Smooth muscle cell (in vitro differentiated cells): Measurements from ENCODE around the gene ERRFI1. TPM values are rescaled to one million over a fixed set of nuclear protein-coding genes. Genes with fewer than 3 reads are reported as not detected.

ENCODE experiments used
- DNase-seq: peaks from one replicate; lab custom pipeline; 2025; ENCODE audit not compliant: unreplicated experiment; lab: John Stamatoyannopoulos, UW
- H2AFZ ChIP-seq: fragments of 200-600 bp; sonication (generic); 2 replicates; pipeline ENCODE4 v1.6.0; 2016; ENCODE audit warnings: antibody characterized with exemption, low read depth, mild to moderate bottlenecking
- H3F3A ChIP-seq: fragments of 200-600 bp; sonication (generic); 2 replicates; pipeline ENCODE4 v1.6.0; 2017; ENCODE audit warnings: antibody characterized with exemption, low read depth
- H3K27ac ChIP-seq: fragments of 200-600 bp; sonication (generic); 2 replicates; pipeline ENCODE4 v1.5.1; 2016; ENCODE audit warnings: low read depth, mild to moderate bottlenecking
- H3K27me3 ChIP-seq: fragments of 200-600 bp; sonication (generic); 2 replicates; pipeline ENCODE4 v1.6.1; 2016; ENCODE audit warnings: low read depth, mild to moderate bottlenecking
- H3K36me3 ChIP-seq: fragments of 200-600 bp; sonication (generic); 2 replicates; pipeline ENCODE4 v1.5.1; 2016; ENCODE audit warnings: low read depth
- H3K4me1 ChIP-seq: fragments of 200-600 bp; sonication (generic); 2 replicates; pipeline ENCODE4 v1.5.1; 2016; ENCODE audit warnings: low read depth
- H3K4me2 ChIP-seq: fragments of 200-600 bp; sonication (generic); 2 replicates; pipeline ENCODE4 v1.6.0; 2016; ENCODE audit warnings: mild to moderate bottlenecking
- H3K4me3 ChIP-seq: fragments of 200-600 bp; sonication (generic); 2 replicates; pipeline ENCODE4 v1.5.1; 2016; ENCODE audit warnings: mild to moderate bottlenecking
- H3K79me2 ChIP-seq: fragments of 200-600 bp; sonication (generic); 2 replicates; pipeline ENCODE4 v1.6.0; 2016; ENCODE audit warnings: low read depth, mild to moderate bottlenecking
- H3K9ac ChIP-seq: fragments of 200-600 bp; sonication (generic); 2 replicates; pipeline ENCODE4 v1.6.0; 2016; ENCODE audit warnings: low read depth
- H3K9me3 ChIP-seq: fragments of 200-600 bp; sonication (generic); replicated peaks from 2 replicates; pipeline ENCODE4 v1.5.1; 2016; ENCODE audit warnings: low read depth
- H4K20me1 ChIP-seq: fragments of 200-600 bp; sonication (generic); 2 replicates; pipeline ENCODE4 v1.6.0; 2016; ENCODE audit warnings: low read depth
- CTCF ChIP-seq: fragments of 200-600 bp; sonication (generic); IDR thresholded peaks from 2 replicates; pipeline ENCODE4 v1.5.1; 2017; ENCODE audit warnings: borderline replicate concordance, mild to moderate bottlenecking, antibody characterized with exemption; ENCODE audit not compliant: insufficient read depth, poor library complexity, severe bottlenecking
- WGBS: methylation state at CpG from one replicate; pipeline ENCODE4 v1.1.7; 2016; ENCODE audit warnings: low lambda C conversion rate; 5-methylcytosine and 5-hydroxymethylcytosine counted together
- polyA plus RNA-seq: library from polyadenylated mRNA; unstranded; fragments of >200 nt; fragmentation: Nextera tagmentation; extraction: Ambion mirVana; gene quantifications from 2 replicates; pipeline ENCODE4 v1.2.1, GENCODE V29; 2016
- total RNA-seq: library from RNA; depleted of rRNA; stranded (reverse); fragments of >200 nt; gene quantifications from 2 replicates; pipeline ENCODE4 v1.2.3, GENCODE V29; 2014

ERRFI1 gene, protein sequence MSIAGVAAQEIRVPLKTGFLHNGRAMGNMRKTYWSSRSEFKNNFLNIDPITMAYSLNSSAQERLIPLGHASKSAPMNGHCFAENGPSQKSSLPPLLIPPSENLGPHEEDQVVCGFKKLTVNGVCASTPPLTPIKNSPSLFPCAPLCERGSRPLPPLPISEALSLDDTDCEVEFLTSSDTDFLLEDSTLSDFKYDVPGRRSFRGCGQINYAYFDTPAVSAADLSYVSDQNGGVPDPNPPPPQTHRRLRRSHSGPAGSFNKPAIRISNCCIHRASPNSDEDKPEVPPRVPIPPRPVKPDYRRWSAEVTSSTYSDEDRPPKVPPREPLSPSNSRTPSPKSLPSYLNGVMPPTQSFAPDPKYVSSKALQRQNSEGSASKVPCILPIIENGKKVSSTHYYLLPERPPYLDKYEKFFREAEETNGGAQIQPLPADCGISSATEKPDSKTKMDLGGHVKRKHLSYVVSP
- total RNA-seq, result 172 and 184 TPM in 2 replicates
- polyA plus RNA-seq, result 81.6 and 90.9 TPM in 2 replicates

DNA sequence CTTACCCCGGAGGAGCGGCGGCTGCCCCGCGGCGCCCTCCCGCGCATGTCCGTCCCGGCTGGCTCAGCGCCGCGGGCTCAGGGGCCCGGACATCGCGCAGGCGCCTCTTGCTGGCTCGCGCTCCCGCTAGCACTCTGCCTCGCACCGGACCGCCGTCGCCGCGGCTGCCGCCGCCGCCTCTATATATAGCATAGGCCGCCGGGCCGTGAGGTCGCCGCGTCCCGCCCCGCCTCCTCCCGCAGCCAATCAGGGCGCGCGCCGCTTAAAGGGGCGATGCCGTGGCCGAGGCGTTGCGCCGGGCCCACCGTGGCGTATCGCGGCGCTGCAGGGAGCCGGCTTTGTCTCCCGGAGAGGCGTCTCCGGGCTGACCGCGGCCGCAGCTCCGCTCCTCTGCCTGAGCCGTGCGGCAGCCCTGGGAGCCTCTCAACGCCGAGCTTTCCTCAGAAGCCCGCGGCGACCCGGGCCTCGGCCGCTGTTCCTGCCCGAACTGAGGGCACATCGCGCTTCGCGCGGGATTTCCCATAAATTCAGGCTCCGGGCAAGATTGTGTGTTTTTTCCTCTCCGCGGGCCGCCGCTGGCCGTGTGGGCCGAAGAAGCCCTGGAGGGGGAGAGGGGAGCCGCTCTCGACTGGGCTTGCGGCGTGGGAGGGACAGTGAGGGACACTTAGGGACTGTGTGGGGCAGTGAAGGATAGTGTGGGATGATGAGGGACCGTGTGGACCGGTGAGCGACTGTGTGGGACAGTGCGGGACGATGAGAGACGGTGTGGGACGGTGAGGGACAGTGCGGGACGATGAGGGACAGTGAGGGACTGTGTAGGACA, at the start of gene ERRFI1:
ERRFI1 (minus strand) TSS at position 157 of the 823 bp plus-strand sequence. CDS start 10,690 bp downstream, outside the sequence.
- peaks cover 47% of the 10 kb centered on the region for H4K20me1 ChIP-seq
- H3K4me1 ChIP-seq, result peaks cover 65% of the 10 kb centered on the region
- peak within 1 kb of the TSS; percentile 86 for H2AFZ ChIP-seq
- H3F3A ChIP-seq, result peaks cover 21% of the 10 kb centered on the region
- DNase-seq, result peak; percentile 92
- H3K9ac ChIP-seq, result peak within 1 kb of the TSS; percentile 90
- H3K9me3 ChIP-seq, result no peaks in the 10 kb centered on the region
- peak within 1 kb of the TSS; percentile 94 for H3K4me2 ChIP-seq
- H3K4me3 ChIP-seq, result peak within 1 kb of the TSS; percentile 89
- no peaks in the 10 kb centered on the region for H3K27me3 ChIP-seq
- peaks cover 47% of the 10 kb centered on the region for H3K79me2 ChIP-seq
- no peak for TF ChIP-seq CTCF
- peak within 1 kb of the TSS; percentile 93 for H3K27ac ChIP-seq
- 4% methylated on average over 59 of the region's 98 CpGs for WGBS
- no peaks in the 10 kb centered on the region for H3K36me3 ChIP-seq

GRCh38 chr1:8075511-8076051, 49.5 kb upstream of the ERRFI1 start:
- H3K9me3 ChIP-seq, result no peaks in the 10 kb centered on the region
- no peaks in the 10 kb centered on the region for H3K27me3 ChIP-seq
- no peaks in the 10 kb centered on the region for H3K36me3 ChIP-seq
- H3K9ac ChIP-seq, result peak overlapping the region; percentile 46
- H3K4me3 ChIP-seq, result no peak overlapping the region
- no peak overlapping the region for H2AFZ ChIP-seq
- peaks cover 27% of the 10 kb centered on the region for H3K4me1 ChIP-seq
- no peaks in the 10 kb centered on the region for H4K20me1 ChIP-seq
- no peak for TF ChIP-seq CTCF
- no peaks in the 10 kb centered on the region for H3K79me2 ChIP-seq
- no peak for DNase-seq
- 47% methylated on average over 10 of the region's 10 CpGs for WGBS
- H3K27ac ChIP-seq, result peak overlapping the region; percentile 97
- H3K4me2 ChIP-seq, result peak overlapping the region; percentile 46
- peaks cover 42% of the 10 kb centered on the region for H3F3A ChIP-seq

DNA sequence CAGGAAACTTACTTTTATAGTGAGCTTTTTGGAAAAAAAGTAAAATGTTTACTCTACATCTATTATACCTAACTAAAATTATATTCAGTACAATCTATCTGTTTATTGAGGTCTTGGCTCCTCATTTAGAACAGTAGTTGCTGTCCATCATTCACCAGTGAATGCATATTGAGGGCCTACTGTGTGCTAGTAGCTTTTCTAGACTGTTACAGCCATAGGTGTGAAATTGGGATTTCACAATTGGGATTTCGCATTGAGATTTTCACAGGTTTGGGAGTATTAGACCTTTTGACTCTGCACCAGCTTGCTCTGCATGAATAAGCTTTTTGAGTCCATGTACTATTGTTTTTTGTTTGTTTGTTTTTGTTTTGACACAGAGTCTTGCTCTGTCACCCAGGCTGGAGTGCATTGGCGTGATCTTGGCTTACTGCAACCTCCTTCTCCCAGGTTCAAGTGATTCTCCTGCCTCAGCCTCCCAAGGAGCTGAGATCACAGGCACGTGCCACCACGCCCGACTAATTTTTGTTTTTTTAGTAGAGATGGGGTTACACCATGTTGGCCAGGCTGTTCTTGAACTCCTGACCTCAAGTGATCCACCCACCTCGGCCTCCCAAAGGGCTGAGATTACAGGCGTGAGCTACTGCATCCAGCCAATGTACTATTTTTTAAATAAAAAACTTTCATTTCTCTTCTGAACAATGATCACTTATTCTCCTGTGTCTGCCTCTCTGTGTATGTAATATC, 47.2 kb upstream of the ERRFI1 start:
- Histone ChIP-seq H3K27ac (no peak overlapping the region), H3K4me3 (no peak overlapping the region), H3K79me2 (no peaks in the 10 kb centered on the region), H3K27me3 (no peaks in the 10 kb centered on the region), H3K4me2 (no peak overlapping the region), H3K4me1 (peaks cover 18% of the 10 kb centered on the region), H3F3A (peaks cover 31% of the 10 kb centered on the region), H2AFZ (no peak overlapping the region), H3K9ac (no peak overlapping the region), H3K9me3 (no peaks in the 10 kb centered on the region), H3K36me3 (no peaks in the 10 kb centered on the region), H4K20me1 (no peaks in the 10 kb centered on the region)
- WGBS, result 96% methylated on average over 7 of the region's 7 CpGs
- DNase-seq, result no peak
- no peak for TF ChIP-seq CTCF
